Left ventricle myocardium inferior (tissue), 1 donor: Measurements from ENCODE around the gene CFAP126. TPM values are rescaled to one million over a fixed set of nuclear protein-coding genes. Genes with fewer than 3 reads are reported as not detected.
A peak's percentile ranks its signal among the peaks of the same experiment; 100 is the strongest.
"Not testable (repeated sequence)": the region's sequence is repeated elsewhere in the genome, so short reads cannot be mapped to it uniquely, and the experiment has no call there.

Experiments used
- DNase-seq: peaks from one replicate; pipeline ENCODE4 v3.0.0-alpha.2; 2020
- H3K27ac ChIP-seq: fragments of 200-600 bp; replicated peaks from 2 replicates; pipeline ENCODE4 v1.8.0; 2021
- H3K27me3 ChIP-seq: fragments of 200-600 bp; 2 replicates; pipeline ENCODE4 v1.8.0; 2021; ENCODE audit warnings: low read depth
- H3K36me3 ChIP-seq: fragments of 200-600 bp; 2 replicates; pipeline ENCODE4 v1.8.0; 2021
- H3K4me1 ChIP-seq: fragments of 200-600 bp; 2 replicates; pipeline ENCODE4 v1.8.0; 2021
- H3K4me3 ChIP-seq: fragments of 200-600 bp; 2 replicates; pipeline ENCODE4 v1.8.0; 2021; ENCODE audit warnings: mild to moderate bottlenecking, moderate library complexity
- H3K9me3 ChIP-seq: fragments of 200-600 bp; replicated peaks from 2 replicates; pipeline ENCODE4 v1.8.0; 2021
- intact Hi-C: fragments of 100-400 bp; cut with micrococcal nuclease; formaldehyde crosslinking; loops from one replicate; pipeline ENCODE4 v1.11.0; 2022
- total RNA-seq: library from RNA; stranded (reverse); fragmentation: NEBNext Ultra II Directional; extraction: Animal tissue kit (Norgen Biotek cat#: 25700); gene quantifications from one replicate; pipeline ENCODE4 v1.2.1, GENCODE V29; 2021
- TF ChIP-seq, protein P1 (sequence below): fragments of 200-600 bp; IDR thresholded peaks from 2 replicates; pipeline ENCODE4 v1.8.0; 2021; ENCODE audit warnings: antibody characterized with exemption, mild to moderate bottlenecking, borderline replicate concordance
- donor health status: DM: no; HTN: yes; CAD: no; lungs with severe emphysema.

CFAP126 gene
- total RNA-seq, 1 donor from 2014 or later = not detected

DNA sequence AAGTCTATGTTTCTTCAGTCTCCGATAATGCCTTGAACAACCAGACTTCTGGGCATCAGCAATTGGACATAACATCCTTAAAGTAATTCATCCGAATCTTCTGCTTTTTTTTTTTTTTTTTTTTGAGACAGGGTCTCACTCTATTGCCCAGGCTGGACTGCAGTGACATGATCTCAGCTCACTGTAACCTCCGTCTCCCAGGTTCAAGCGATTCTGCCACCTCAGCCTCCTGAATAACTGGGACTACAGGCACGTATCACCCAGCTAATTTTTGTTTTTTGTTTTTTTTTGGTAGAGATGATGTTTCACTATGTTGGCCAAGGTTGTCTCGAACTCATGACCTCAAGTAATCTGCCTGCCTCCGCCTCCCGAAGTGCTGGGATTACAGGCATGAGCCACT, 23.9 kb upstream of the CFAP126 start:
- H3K27ac ChIP-seq = no peak overlapping the region
- no peak for DNase-seq
- peaks cover 14% of the 10 kb centered on the region for H3K4me1 ChIP-seq
- TF ChIP-seq, protein P1, sequence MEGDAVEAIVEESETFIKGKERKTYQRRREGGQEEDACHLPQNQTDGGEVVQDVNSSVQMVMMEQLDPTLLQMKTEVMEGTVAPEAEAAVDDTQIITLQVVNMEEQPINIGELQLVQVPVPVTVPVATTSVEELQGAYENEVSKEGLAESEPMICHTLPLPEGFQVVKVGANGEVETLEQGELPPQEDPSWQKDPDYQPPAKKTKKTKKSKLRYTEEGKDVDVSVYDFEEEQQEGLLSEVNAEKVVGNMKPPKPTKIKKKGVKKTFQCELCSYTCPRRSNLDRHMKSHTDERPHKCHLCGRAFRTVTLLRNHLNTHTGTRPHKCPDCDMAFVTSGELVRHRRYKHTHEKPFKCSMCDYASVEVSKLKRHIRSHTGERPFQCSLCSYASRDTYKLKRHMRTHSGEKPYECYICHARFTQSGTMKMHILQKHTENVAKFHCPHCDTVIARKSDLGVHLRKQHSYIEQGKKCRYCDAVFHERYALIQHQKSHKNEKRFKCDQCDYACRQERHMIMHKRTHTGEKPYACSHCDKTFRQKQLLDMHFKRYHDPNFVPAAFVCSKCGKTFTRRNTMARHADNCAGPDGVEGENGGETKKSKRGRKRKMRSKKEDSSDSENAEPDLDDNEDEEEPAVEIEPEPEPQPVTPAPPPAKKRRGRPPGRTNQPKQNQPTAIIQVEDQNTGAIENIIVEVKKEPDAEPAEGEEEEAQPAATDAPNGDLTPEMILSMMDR = no peak
- H3K4me3 ChIP-seq = no peak overlapping the region
- H3K27me3 ChIP-seq = no peaks in the 10 kb centered on the region
- no peaks in the 10 kb centered on the region for H3K9me3 ChIP-seq
- intact Hi-C loops = no loop called here
- H3K36me3 ChIP-seq = no peaks in the 10 kb centered on the region

DNA sequence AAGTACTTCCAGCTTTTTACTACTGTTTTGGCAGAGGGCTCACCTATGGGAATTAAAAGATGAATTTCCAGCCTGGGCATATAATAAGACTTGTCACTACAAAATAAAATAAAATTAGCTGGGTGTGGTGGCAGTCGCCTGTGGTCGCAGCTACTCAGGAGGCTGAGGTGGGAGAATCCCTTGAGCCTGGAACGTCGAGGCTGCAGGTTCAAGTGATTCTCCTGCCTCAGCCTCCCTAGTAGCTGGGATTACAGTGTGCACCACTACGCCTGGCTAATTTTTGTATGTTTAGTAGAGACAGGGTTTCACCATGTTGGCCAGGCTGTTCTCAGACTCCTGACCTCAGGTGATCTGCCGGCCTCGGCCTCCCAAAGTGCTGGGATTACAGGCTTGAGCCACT, 23.5 kb upstream of the CFAP126 start:
- Histone ChIP-seq H3K4me1 (peaks cover 14% of the 10 kb centered on the region), H3K4me3 (peak overlapping the region; percentile 75)
- H3K9me3 ChIP-seq, H3K27ac ChIP-seq, DNase-seq, intact Hi-C loops, H3K27me3 ChIP-seq, H3K36me3 ChIP-seq: not testable (repeated sequence)

DNA sequence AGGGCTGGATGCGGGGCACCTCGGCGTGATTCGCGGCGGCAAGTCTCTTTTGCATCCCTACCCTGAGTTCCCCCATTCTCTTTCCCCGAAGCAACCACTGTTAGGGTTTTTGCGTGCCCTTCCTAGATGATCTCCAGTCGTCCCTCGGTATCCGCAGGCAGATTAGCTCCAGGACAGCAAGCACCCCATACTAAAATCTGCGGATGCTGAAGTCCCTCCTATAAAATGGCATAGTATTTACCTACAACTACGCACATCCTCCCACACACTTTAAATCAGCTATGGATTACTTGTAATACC, 22.8 kb upstream of the CFAP126 start:
- Histone ChIP-seq H3K27ac (peak overlapping the region; percentile 81), H3K9me3 (no peaks in the 10 kb centered on the region), H3K4me1 (peaks cover 14% of the 10 kb centered on the region), H3K4me3 (peak overlapping the region; percentile 75), H3K36me3 (no peaks in the 10 kb centered on the region), H3K27me3 (no peaks in the 10 kb centered on the region)
- TF ChIP-seq, protein P1 = no peak
- DNase-seq = no peak
- intact Hi-C loops = no loop called here

DNA sequence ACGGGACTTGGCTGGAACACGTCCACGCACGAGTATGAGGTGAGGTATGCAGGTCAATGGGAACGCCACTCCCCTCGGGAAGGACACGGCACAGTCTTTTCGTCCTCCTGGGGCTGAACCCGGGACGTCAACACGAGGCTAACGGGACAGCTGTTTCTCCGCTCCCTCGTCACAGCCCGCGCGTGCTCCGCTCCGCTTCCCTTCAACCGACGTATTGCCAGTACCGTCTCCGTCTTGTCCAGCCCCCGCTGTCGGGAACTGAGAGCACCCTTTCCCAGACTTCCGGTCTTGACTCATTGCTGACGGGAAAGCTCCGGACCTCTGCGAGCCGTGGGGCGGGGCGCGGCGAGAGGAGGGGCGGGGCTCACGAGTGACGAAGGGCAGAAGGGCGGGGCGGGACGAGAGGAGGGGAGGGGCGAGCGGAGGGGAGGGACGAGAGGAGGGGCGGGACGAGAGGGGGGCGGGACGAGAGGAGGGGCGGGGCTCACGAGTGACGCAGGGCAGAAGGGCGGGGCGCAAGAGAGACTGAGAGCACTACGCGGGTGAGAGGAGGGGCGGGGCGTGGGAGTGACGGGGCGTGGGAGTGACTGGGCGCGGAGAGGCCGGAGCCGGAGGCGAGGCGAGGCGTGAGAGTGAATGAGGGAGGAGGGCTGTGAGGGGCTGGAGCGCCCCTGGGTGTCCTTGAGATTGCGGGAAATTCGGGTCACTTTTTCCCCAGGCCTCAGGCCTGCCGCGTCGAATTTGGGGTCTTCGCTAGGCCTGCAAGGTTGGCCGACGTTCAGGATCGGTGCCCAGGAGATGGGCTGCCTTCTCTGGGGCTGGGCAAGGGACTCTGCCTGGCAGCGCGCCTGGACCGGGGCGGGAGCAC, 22.2 kb upstream of the CFAP126 start:
- no peaks in the 10 kb centered on the region for H3K36me3 ChIP-seq
- TF ChIP-seq, protein P1 = no peak
- H3K9me3 ChIP-seq = no peaks in the 10 kb centered on the region
- intact Hi-C loops = loop anchor here (10.0 kb wide), 1 partner anchor 165 kb away; the partner anchor contains the start of genes APOA2 and TOMM40L
- peak overlapping the region; percentile 75 for H3K4me3 ChIP-seq
- H3K4me1 ChIP-seq = peaks cover 14% of the 10 kb centered on the region
- H3K27ac ChIP-seq = peak overlapping the region; percentile 97
- H3K27me3 ChIP-seq = no peaks in the 10 kb centered on the region
- peak; percentile 98 for DNase-seq

DNA sequence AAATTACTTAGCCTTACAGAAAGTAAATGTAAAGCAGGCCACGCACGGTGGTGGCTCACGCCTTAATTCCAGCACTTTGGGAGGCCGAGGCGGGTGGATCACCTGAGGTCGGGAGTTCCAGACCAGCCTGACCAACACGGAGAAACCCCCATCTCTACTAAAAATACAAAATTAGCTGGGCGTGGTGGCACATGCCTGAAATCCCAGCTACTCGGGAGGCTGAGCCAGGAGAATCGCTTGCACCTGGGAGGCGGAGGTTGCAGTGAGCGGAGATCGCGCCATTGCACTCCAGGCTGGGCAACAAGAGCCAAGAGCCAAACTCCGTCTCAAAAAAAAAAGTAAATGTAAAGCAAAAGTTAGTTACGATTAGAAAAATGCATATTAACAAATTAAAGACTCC, 21.5 kb upstream of the CFAP126 start:
- not testable (repeated sequence) for H3K9me3 ChIP-seq, H3K27me3 ChIP-seq, DNase-seq, H3K36me3 ChIP-seq
- peaks cover 14% of the 10 kb centered on the region for H3K4me1 ChIP-seq
- intact Hi-C loops = loop anchor here (10.0 kb wide), 1 partner anchor 164 kb away; the partner anchor contains the start of genes APOA2 and TOMM40L
- peak overlapping the region; percentile 97 for H3K27ac ChIP-seq
- H3K4me3 ChIP-seq = peak overlapping the region; percentile 75

DNA sequence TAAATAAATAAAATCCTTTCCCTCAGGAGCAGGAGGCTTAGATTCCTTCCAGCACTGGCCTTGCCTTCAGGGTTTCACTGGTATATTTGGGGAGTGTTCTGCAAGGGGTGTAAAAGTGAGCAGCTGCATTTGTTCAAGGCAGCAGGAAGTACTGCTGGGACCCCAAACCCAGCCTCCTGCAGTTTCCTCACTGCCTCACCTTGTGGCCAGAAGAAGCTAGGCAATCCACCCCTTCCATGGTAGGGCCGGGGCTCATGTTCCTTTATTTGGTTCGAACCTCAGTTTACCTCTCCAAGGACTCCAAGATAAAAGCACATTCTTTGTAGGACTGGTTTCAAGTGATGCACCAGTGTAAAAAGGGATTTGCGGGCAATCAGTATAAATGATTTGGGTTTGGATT, 21.0 kb upstream of the CFAP126 start:
- Histone ChIP-seq H3K9me3 (no peaks in the 10 kb centered on the region), H3K27me3 (no peaks in the 10 kb centered on the region), H3K4me3 (no peak overlapping the region), H3K4me1 (peaks cover 14% of the 10 kb centered on the region), H3K36me3 (no peaks in the 10 kb centered on the region), H3K27ac (no peak overlapping the region)
- no peak for DNase-seq
- intact Hi-C loops = loop anchor here (10.0 kb wide), 1 partner anchor 164 kb away; the partner anchor contains the start of genes APOA2 and TOMM40L
- TF ChIP-seq, protein P1 = no peak
